Measurements from ENCODE around the gene SUCLA2.

SUCLA2 gene

DNA sequence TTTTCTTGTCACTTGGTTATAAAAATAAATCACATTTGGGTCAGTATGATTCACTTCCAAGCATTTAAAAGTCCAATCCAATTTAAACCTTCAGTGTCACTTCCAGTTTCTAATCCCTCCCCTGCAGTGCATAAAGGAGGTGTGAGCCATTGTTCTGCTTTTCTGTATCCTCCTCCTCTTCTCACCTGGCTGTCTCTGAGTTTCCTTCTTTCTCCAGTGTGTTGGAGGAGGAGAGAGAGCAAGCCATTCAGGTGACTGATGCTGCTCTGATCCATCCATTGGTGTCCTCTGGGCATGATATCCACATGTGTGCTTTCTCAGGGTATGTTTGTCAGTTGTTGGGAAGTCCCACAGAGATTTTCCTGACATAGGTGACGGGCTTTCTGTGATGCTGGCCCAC lies 37.7 kb upstream of the SUCLA2 start:
- Histone ChIP-seq H3K4me3 (ENCODE audit: low read length, poor library complexity, severe bottlenecking) (peak overlapping the region; percentile 85), H3K9ac (ENCODE audit: low read depth, low read length, poor library complexity, severe bottlenecking) (peak overlapping the region; percentile 83), H3K4me2 (ENCODE audit: low read depth, low read length, poor library complexity, severe bottlenecking) (peak overlapping the region; percentile 80), H4K20me1 (ENCODE audit: insufficient read depth, low read length, poor library complexity, severe bottlenecking) (no peaks in the 10 kb centered on the region), H2AFZ (ENCODE audit: low read length) (peak overlapping the region; percentile 68; the same call in 1 of the 2 replicates), H3F3A (ENCODE audit: low read depth) (peaks cover 5% of the 10 kb centered on the region), H3K27me3 (ENCODE audit: insufficient read depth, low read length, poor library complexity, severe bottlenecking) (no peaks in the 10 kb centered on the region), H3K9me2 (replicated peaks; ENCODE audit: low read depth, low read length) (no peaks in the 10 kb centered on the region), H3K36me3 (ENCODE audit: insufficient read depth, low read length) (peaks cover 7% of the 10 kb centered on the region; the same call in 1 of the 2 replicates), H3K9me3 (ENCODE audit: insufficient read depth, low read depth, low read length) (no peaks in the 10 kb centered on the region), H3K79me2 (ENCODE audit: insufficient read depth, low read length) (peaks cover 30% of the 10 kb centered on the region), H3K4me1 (ENCODE audit: insufficient read depth, low read length, poor library complexity, severe bottlenecking) (peaks cover 58% of the 10 kb centered on the region)
- no peak for TF ChIP-seq CTCF (conservative IDR thresholded peaks at IDR 0.05; ENCODE audit: low read length)

- Histone ChIP-seq H3K4me3 (ENCODE audit: low read length, poor library complexity, severe bottlenecking) (peak within 1 kb of the TSS; percentile 85), H3K9ac (ENCODE audit: low read depth, low read length, poor library complexity, severe bottlenecking) (peak within 1 kb of the TSS; percentile 83), H2AFZ (ENCODE audit: low read length) (peak within 1 kb of the TSS; percentile 74), H3K27me3 (ENCODE audit: insufficient read depth, low read length, poor library complexity, severe bottlenecking) (no peaks in the 10 kb centered on the region), H3K36me3 (ENCODE audit: insufficient read depth, low read length) (peaks cover 7% of the 10 kb centered on the region; the same call in 1 of the 2 replicates), H3K9me3 (ENCODE audit: insufficient read depth, low read depth, low read length) (no peaks in the 10 kb centered on the region), H4K20me1 (ENCODE audit: insufficient read depth, low read length, poor library complexity, severe bottlenecking) (no peaks in the 10 kb centered on the region), H3K79me2 (ENCODE audit: insufficient read depth, low read length) (peaks cover 30% of the 10 kb centered on the region), H3K4me2 (ENCODE audit: low read depth, low read length, poor library complexity, severe bottlenecking) (peak within 1 kb of the TSS; percentile 80), H3K9me2 (replicated peaks; ENCODE audit: low read depth, low read length) (no peaks in the 10 kb centered on the region), H3F3A (ENCODE audit: low read depth) (peaks cover 5% of the 10 kb centered on the region), H3K4me1 (ENCODE audit: insufficient read depth, low read length, poor library complexity, severe bottlenecking) (peaks cover 46% of the 10 kb centered on the region)
- TF ChIP-seq EZH2phosphoT487 (IDR thresholded peaks at IDR 0.05; ENCODE audit: borderline replicate concordance): no peak
- peak; percentile 96 for TF ChIP-seq CTCF (conservative IDR thresholded peaks at IDR 0.05; ENCODE audit: low read length)
Measured at GRCh38 chr13:48037346-48038173, 36.5 kb upstream of the SUCLA2 start, which contains the start of gene NUDT15. Gene NUDT15, plus strand, starts transcription at chr13:48037726. Its CDS starts 21 bp downstream, at chr13:48037747.

DNA sequence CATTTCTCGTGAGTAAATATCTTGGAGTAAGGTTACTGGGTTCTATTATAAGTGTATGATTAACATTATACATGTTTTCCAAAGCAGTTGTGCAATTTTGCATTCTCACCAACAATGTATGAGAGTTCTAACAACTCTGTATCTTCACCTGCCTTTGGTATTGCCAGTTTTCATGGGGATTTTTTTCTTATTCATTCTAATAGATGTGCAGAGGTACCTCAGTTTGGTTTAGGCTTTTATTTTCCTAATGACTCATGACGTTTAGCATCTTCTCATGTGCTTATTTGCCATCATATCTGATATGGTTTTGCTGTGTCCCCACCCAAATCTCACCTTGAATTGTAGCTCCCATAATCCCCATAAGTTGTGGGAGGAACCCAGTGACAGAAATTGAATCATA lies 28.8 kb upstream of the SUCLA2 start:
- Histone ChIP-seq H3K27me3 (ENCODE audit: insufficient read depth, low read length, poor library complexity, severe bottlenecking) (no peaks in the 10 kb centered on the region), H3F3A (ENCODE audit: low read depth) (no peaks in the 10 kb centered on the region), H3K79me2 (ENCODE audit: insufficient read depth, low read length) (no peaks in the 10 kb centered on the region), H2AFZ (ENCODE audit: low read length) (no peak overlapping the region), H4K20me1 (ENCODE audit: insufficient read depth, low read length, poor library complexity, severe bottlenecking) (no peaks in the 10 kb centered on the region), H3K9me2 (replicated peaks; ENCODE audit: low read depth, low read length) (no peaks in the 10 kb centered on the region), H3K4me1 (ENCODE audit: insufficient read depth, low read length, poor library complexity, severe bottlenecking) (no peaks in the 10 kb centered on the region), H3K9ac (ENCODE audit: low read depth, low read length, poor library complexity, severe bottlenecking) (no peak overlapping the region), H3K4me3 (ENCODE audit: low read length, poor library complexity, severe bottlenecking) (no peak overlapping the region), H3K4me2 (ENCODE audit: low read depth, low read length, poor library complexity, severe bottlenecking) (no peak overlapping the region), H3K9me3 (ENCODE audit: insufficient read depth, low read depth, low read length) (peaks cover 13% of the 10 kb centered on the region; the same call in 1 of the 2 replicates), H3K36me3 (ENCODE audit: insufficient read depth, low read length) (no peaks in the 10 kb centered on the region)
- TF ChIP-seq EZH2phosphoT487 (IDR thresholded peaks at IDR 0.05; ENCODE audit: borderline replicate concordance) (no peak), CTCF (conservative IDR thresholded peaks at IDR 0.05; ENCODE audit: low read length) (no peak)

All from Loucy (cell line).